Tibial nerve (tissue), 4 donors: Measurements from ENCODE around the gene PCK2. TPM values are rescaled to one million over a fixed set of nuclear protein-coding genes. Genes with fewer than 3 reads are reported as not detected.

Source experiments
- DNase-seq, 2 donors: peaks; one replicate each; pipeline ENCODE4 v3.0.0-alpha.2; 2019; ENCODE audit warnings: low spot score in 2 of 2
- H3K27ac ChIP-seq, 4 donors: fragments of 200-600 bp; sonication (generic) in 3 of 4; one replicate each; pipeline ENCODE4 v1.5.1; 2017 to 2019; ENCODE audit warnings: mild to moderate bottlenecking in 1 of 4
- H3K27me3 ChIP-seq, 2 donors: fragments of 200-600 bp; sonication (generic) in 1 of 2; one replicate each; pipeline versions ENCODE4 v1.5.1 to v1.6.0; 2017 to 2019
- H3K36me3 ChIP-seq, 3 donors: fragments of 200-600 bp; sonication (generic); one replicate each; pipeline ENCODE4 v1.5.1; 2018 to 2019
- H3K4me1 ChIP-seq, 4 donors: fragments of 200-600 bp; sonication (generic) in 3 of 4; one replicate each; pipeline ENCODE4 v1.5.1; 2017 to 2019
- H3K4me3 ChIP-seq, 4 donors: fragments of 200-600 bp; sonication (generic) in 3 of 4; one replicate each; pipeline ENCODE4 v1.5.1; 2017 to 2019; ENCODE audit warnings: mild to moderate bottlenecking in 1 of 4, moderate library complexity in 1 of 4
- H3K9me3 ChIP-seq, 4 donors: fragments of 200-600 bp; sonication (generic) in 3 of 4; one replicate each; pipeline ENCODE4 v1.5.1; 2017 to 2019
- CTCF ChIP-seq, 5 experiments: fragments of 200-600 bp in 3 of 5; fragments of 450-650 bp in 2 of 5; sonication (generic) in 3 of 5; IDR thresholded peaks; one replicate each; pipeline ENCODE4 v1.5.1; 2016 to 2019; ENCODE audit warnings: antibody characterized with exemption in 5 of 5, mild to moderate bottlenecking in 3 of 5, moderate library complexity in 2 of 5
- EP300 ChIP-seq, 2 donors: sonication (generic); formaldehyde crosslinking; IDR thresholded peaks; one replicate each; pipeline ENCODE4 v1.6.1; 2017; ENCODE audit warnings: antibody characterized with exemption in 2 of 2, mild to moderate bottlenecking in 1 of 2
- POLR2A ChIP-seq, 2 donors: fragments of 450-650 bp; IDR thresholded peaks; one replicate each; pipeline ENCODE4 v1.6.1; 2017; ENCODE audit warnings: antibody characterized with exemption in 2 of 2, mild to moderate bottlenecking in 2 of 2, moderate library complexity in 2 of 2
- WGBS, 2 donors: methylation state at CpG; one replicate each; pipeline ENCODE4 v1.1.5; 2018; 5-methylcytosine and 5-hydroxymethylcytosine counted together
- total RNA-seq, 4 donors: library from RNA; depleted of rRNA; stranded (reverse); fragments of >200 nt; gene quantifications; one replicate each; pipeline ENCODE4 v1.1.0, GENCODE V29; 2016

The PCK2 gene
- total RNA-seq, 4 donors from 2014 or later = 28.9 to 49.2 (median 34.3) TPM

GRCh38 chr14:24072881-24073877 lies 20.9 kb upstream of the PCK2 start:
- WGBS, 2 donors = 79 to 82% methylated on average over 19 to 26 of the region's 26 CpGs
- H3K4me1 ChIP-seq = no peaks in the 10 kb centered on the region
- H3K27ac ChIP-seq = no peak overlapping the region

GRCh38 chr14:24074625-24075484 lies 19.3 kb upstream of the PCK2 start:
- H3K9me3 ChIP-seq = no peaks in the 10 kb centered on the region
- TF ChIP-seq POLR2A (IDR thresholded peaks at IDR 0.05) (no peak), CTCF (IDR thresholded peaks at IDR 0.05) (no peak), EP300 (IDR thresholded peaks at IDR 0.05) (no peak)
- DNase-seq = no peak
- H3K4me3 ChIP-seq = no peak overlapping the region
- H3K36me3 ChIP-seq = no peaks in the 10 kb centered on the region
- WGBS, 2 donors = 74 to 75% methylated on average over 11 of the region's 11 CpGs
- no peak overlapping the region for H3K27ac ChIP-seq
- H3K27me3 ChIP-seq = peaks cover 0 to 58% of the 10 kb centered on the region in 2 donors
- H3K4me1 ChIP-seq = no peaks in the 10 kb centered on the region

More at GRCh38 chr14:24072881-24073877, 20.9 kb upstream of the PCK2 start:
- no peaks in the 10 kb centered on the region for H3K36me3 ChIP-seq
- no peak overlapping the region for H3K4me3 ChIP-seq
- H3K27me3 ChIP-seq = peaks cover 0 to 42% of the 10 kb centered on the region in 2 donors
- H3K9me3 ChIP-seq = no peaks in the 10 kb centered on the region
- DNase-seq = no peak
- no peak for TF ChIP-seq EP300 (IDR thresholded peaks at IDR 0.05)
- TF ChIP-seq CTCF (IDR thresholded peaks at IDR 0.05) = no peak
- TF ChIP-seq POLR2A (IDR thresholded peaks at IDR 0.05) = no peak

- DNase-seq = no peak
- WGBS, 2 donors = 68 to 76% methylated on average over 11 of the region's 11 CpGs
- Histone ChIP-seq H3K27ac (no peak overlapping the region), H3K4me1 (peaks cover 0 to 3% (median under 1%) of the 10 kb centered on the region in 4 donors), H3K27me3 (peaks cover 0 to 65% of the 10 kb centered on the region in 2 donors), H3K36me3 (no peaks in the 10 kb centered on the region), H3K4me3 (no peak overlapping the region), H3K9me3 (no peaks in the 10 kb centered on the region)
- TF ChIP-seq CTCF (IDR thresholded peaks at IDR 0.05) = no peak
- TF ChIP-seq POLR2A (IDR thresholded peaks at IDR 0.05) = no peak
- TF ChIP-seq EP300 (IDR thresholded peaks at IDR 0.05) = no peak
These were observed 18.4 kb upstream of the PCK2 start for GRCh38 chr14:24075485-24076301.

- no peak for TF ChIP-seq CTCF (IDR thresholded peaks at IDR 0.05)
- no peak for TF ChIP-seq EP300 (IDR thresholded peaks at IDR 0.05)
- no peak for TF ChIP-seq POLR2A (IDR thresholded peaks at IDR 0.05)
- Histone ChIP-seq H3K9me3 (no peaks in the 10 kb centered on the region), H3K4me3 (no peak overlapping the region), H3K36me3 (no peaks in the 10 kb centered on the region), H3K4me1 (peaks cover 0 to 9% (median 3%) of the 10 kb centered on the region in 4 donors), H3K27me3 (peaks cover 0 to 61% of the 10 kb centered on the region in 2 donors), H3K27ac (no peak overlapping the region)
- WGBS, 2 donors = 83 to 86% methylated on average over 10 of the region's 10 CpGs
- no peak for DNase-seq
These were observed 17.9 kb upstream of the PCK2 start for GRCh38 chr14:24076302-24076601.
